CD4-positive, alpha-beta T cell (primary cell): ENCODE data around the gene ATG3. TPM values are rescaled to one million over a fixed set of nuclear protein-coding genes. Genes with fewer than 3 reads are reported as not detected.
A peak's percentile ranks its signal among the peaks of the same experiment; 100 is the strongest.

ENCODE experiments used
- ATAC-seq: fragments of 200-7000 bp; cut with Tn5 transposase; one replicate; pipeline ENCODE4 v1.10.0; 2022; ENCODE audit warnings: mild to moderate bottlenecking; ENCODE audit not compliant: poor library complexity
- CTCF ChIA-PET: fragments of 350-600 bp; sonication (Branson Sonifier 250); formaldehyde crosslinking; loops from one replicate; lab custom pipeline; 2021; ENCODE audit warnings: antibody characterized with exemption, inconsistent platforms; lab: Charles Lee
- POLR2A ChIA-PET: fragments of 350-600 bp; sonication (Branson Sonifier 250); formaldehyde crosslinking; loops from one replicate; lab custom pipeline; 2021; ENCODE audit warnings: antibody characterized with exemption, inconsistent platforms; lab: Charles Lee
- DNase-seq, 14 experiments: peaks; one replicate each; pipeline ENCODE4 v3.0.0-alpha.2; 2013 to 2020; ENCODE audit warnings: mixed read lengths in 2 of 14
- H3K27ac ChIP-seq, 2 donors: one replicate each; pipeline versions ENCODE4 v1.5.1 to v1.7.0; 2013; ENCODE audit warnings: low read length in 2 of 2, low read depth in 1 of 2, mild to moderate bottlenecking in 1 of 2
- H3K27me3 ChIP-seq, 2 experiments: 1 replicate in 1 of 2; 2 replicates in 1 of 2; pipeline versions ENCODE4 v1.6.1 to v1.7.0; 2013; ENCODE audit warnings: low read length in 2 of 2, control low read depth in 1 of 2, mild to moderate bottlenecking in 1 of 2, moderate library complexity in 1 of 2; ENCODE audit not compliant: insufficient read depth in 2 of 2, control insufficient read depth in 1 of 2
- H3K36me3 ChIP-seq: one replicate; pipeline ENCODE4 v1.6.1; 2013; ENCODE audit warnings: low read length, control low read depth; ENCODE audit not compliant: insufficient read depth
- H3K4me1 ChIP-seq: one replicate; pipeline ENCODE4 v1.6.1; 2013; ENCODE audit warnings: low read length, control low read depth; ENCODE audit not compliant: insufficient read depth
- H3K4me3 ChIP-seq: one replicate; pipeline ENCODE4 v1.5.1; 2013; ENCODE audit warnings: mild to moderate bottlenecking, low read length, moderate library complexity
- H3K9me3 ChIP-seq, 2 experiments: 1 replicate in 1 of 2; 2 replicates in 1 of 2; pipeline versions ENCODE4 v1.6.1 to v1.7.0; 2013; ENCODE audit warnings: low read length in 2 of 2, mild to moderate bottlenecking in 2 of 2, control low read depth in 1 of 2, moderate library complexity in 1 of 2; ENCODE audit not compliant: control insufficient read depth in 1 of 2, insufficient read depth in 1 of 2
- H3K27ac Mint-ChIP-seq: one replicate; pipeline ENCODE4 v1.8.0; 2020; ENCODE audit warnings: mixed read lengths
- H3K27me3 Mint-ChIP-seq: one replicate; pipeline ENCODE4 v1.8.0; 2021; ENCODE audit warnings: mixed read lengths
- H3K36me3 Mint-ChIP-seq: one replicate; pipeline ENCODE4 v1.8.0; 2021; ENCODE audit warnings: low read depth, mixed read lengths
- H3K4me1 Mint-ChIP-seq: one replicate; pipeline ENCODE4 v1.8.0; 2021; ENCODE audit warnings: low read depth, mixed read lengths
- H3K4me3 Mint-ChIP-seq: one replicate; pipeline ENCODE4 v1.8.0; 2020; ENCODE audit warnings: mild to moderate bottlenecking, mixed read lengths
- H3K9me3 Mint-ChIP-seq: one replicate; pipeline ENCODE4 v1.8.0; 2020; ENCODE audit warnings: mixed read lengths
- CTCF ChIP-seq: fragments of 200-600 bp; IDR thresholded peaks from one replicate; pipeline ENCODE4 v1.8.0; 2022; ENCODE audit warnings: antibody characterized with exemption, mild to moderate bottlenecking
- intact Hi-C, 2 experiments: fragments of 100-400 bp; cut with DNase I in 1 of 2; cut with micrococcal nuclease in 1 of 2; formaldehyde crosslinking; loops; one replicate each; pipeline versions ENCODE4 v1.15.1 to v1.9.0; 2023 to 2025; cut with DNase I, micrococcal nuclease
- polyA plus RNA-seq, 2 donors: library from polyadenylated mRNA; unstranded; fragments of 120-200 nt; gene quantifications; one replicate each; pipeline ENCODE4 v1.2.1, GENCODE V29; 2013
- total RNA-seq, 174 experiments: library from RNA in 2 of 174; stranded (reverse) in 2 of 174; gene quantifications; one replicate each; pipeline ENCODE4 v1.2.3 and lab custom pipeline; 2021 to 2026

ATG3 gene
- total RNA-seq (10 to 100 TPM; 43.3 to 43.8 TPM), total RNA-seq (lab: John Stamatoyannopoulos, UW) (42.8 to 107 (median 60.6) reads per million in 172 experiments)
- 55.6 TPM for polyA plus RNA-seq (2013, experiment 1 of 2)
- 50.5 TPM for polyA plus RNA-seq (2013, experiment 2 of 2)

DNA sequence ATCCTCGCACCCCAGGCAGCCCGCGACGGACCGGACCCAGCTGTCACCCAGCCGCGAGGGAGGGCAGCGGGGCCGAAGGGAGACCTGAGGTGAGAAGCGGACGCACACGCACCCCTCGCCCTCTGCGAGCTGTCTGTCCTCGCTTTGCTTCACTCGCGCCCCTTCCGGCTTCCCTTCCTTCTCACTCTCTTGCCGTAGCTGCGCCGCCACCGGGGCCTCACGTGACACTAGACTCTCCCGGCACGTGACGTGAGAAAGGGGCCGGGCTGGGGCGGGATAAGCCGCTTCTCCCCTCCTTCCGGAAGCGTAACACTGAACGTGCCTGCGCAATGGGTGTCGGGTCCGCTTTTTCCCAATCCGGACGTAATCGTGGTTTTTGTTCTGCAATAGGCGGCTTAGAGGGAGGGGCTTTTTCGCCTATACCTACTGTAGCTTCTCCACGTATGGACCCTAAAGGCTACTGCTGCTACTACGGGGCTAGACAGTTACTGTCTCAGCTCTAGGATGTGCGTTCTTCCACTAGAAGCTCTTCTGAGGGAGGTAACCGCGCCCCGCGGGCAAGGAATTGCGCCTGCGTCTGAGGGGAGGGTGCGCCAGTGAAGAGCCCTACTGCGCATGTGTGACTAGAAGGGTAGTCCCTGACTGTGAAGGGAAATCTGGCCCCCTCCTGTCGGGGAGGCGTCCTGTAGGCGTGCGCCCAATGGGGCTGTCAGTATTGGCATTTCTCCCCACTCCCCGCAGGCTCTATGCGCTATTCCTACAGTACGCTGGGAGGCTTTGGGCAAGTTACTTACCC, at the start of gene ATG3, which contains the start of gene SLC35A5:
Gene ATG3, minus strand, starts transcription at position 229 of the 796 bp plus-strand sequence. CDS start 434 bp downstream, outside the sequence.
Gene SLC35A5, plus strand, starts transcription at position 312 of the 796 bp plus-strand sequence. CDS start 1,359 bp downstream, outside the sequence.
- Histone ChIP-seq H3K4me3 (peak within 1 kb of the TSS; percentile 85), H3K4me1 (peaks cover 17% of the 10 kb centered on the region), H3K27ac (peak within 1 kb of the TSS; percentile 94 to 98), H3K27me3 (no peaks in the 10 kb centered on the region), H3K9me3 (no peaks in the 10 kb centered on the region), H3K36me3 (peaks cover 9% of the 10 kb centered on the region)
- Mint-ChIP-seq H3K36me3 (peaks cover 59% of the 10 kb centered on the region), H3K27me3 (no peaks in the 10 kb centered on the region), H3K4me1 (peaks cover 73% of the 10 kb centered on the region), H3K27ac (peak within 1 kb of the TSS; percentile 100), H3K4me3 (peak within 1 kb of the TSS; percentile 100), H3K9me3 (no peaks in the 10 kb centered on the region)
- ChIA-PET POLR2A (interaction anchor here (0.5 to 2.5 kb wide), 24 partner anchors 10 to 1134 kb away, joined by 3 to 14 read pairs (median 5); partner anchors contain the start of genes ABHD10, BTLA, CD200 and GCSAM), CTCF (interaction anchor here (1.2 to 1.4 kb wide), 3 partner anchors 11 to 417 kb away, joined by 3 to 5 read pairs (median 3); no protein-coding TSS in a partner anchor)
- intact Hi-C loops, result loop anchor here (2.0 to 10.0 kb wide), 7 partner anchors 413 to 1495 kb away; partner anchors contain the start of genes SPICE1 (in 2 of the 2), ATP6V1A (in 1 of the 2), CCDC191 (in 1 of the 2) and CD200R1 (in 1 of the 2)
- peak; percentile 98 to 100 (median 99) for DNase-seq
- ATAC-seq, result peak; percentile 75
- no peak for TF ChIP-seq CTCF

DNA sequence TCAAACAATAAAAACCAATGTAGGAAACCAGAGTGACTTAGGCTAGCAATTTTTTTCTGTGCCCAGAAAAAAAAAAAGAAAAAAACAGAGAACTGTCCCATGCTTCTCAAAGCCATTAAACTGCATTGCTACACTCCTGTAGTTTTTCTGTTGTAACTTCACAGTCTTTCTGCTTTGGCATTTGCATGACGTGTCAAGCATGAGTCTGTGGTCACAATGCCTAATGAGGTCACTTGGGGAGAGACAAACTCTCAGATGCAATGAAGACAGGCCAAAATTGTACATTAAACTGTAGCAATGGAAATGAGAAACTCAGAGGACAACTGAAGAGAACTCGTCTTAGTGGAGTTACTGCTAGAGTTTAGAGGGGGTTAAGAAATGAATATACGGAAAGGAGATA, 48.4 kb upstream of the ATG3 start:
- CTCF ChIA-PET, result no interaction called here
- Mint-ChIP-seq H3K4me1 (no peaks in the 10 kb centered on the region), H3K4me3 (no peak overlapping the region), H3K27me3 (peaks cover 31% of the 10 kb centered on the region), H3K36me3 (no peaks in the 10 kb centered on the region), H3K27ac (no peak overlapping the region), H3K9me3 (no peaks in the 10 kb centered on the region)
- TF ChIP-seq CTCF, result no peak
- Histone ChIP-seq H3K27me3 (peaks cover 0 to 9% of the 10 kb centered on the region in 2 experiments), H3K4me3 (no peak overlapping the region), H3K9me3 (no peaks in the 10 kb centered on the region), H3K27ac (no peak overlapping the region), H3K4me1 (no peaks in the 10 kb centered on the region), H3K36me3 (no peaks in the 10 kb centered on the region)
- intact Hi-C loops, result no loop called here
- no peak for DNase-seq
- ATAC-seq, result no peak
- POLR2A ChIA-PET, result no interaction called here

DNA sequence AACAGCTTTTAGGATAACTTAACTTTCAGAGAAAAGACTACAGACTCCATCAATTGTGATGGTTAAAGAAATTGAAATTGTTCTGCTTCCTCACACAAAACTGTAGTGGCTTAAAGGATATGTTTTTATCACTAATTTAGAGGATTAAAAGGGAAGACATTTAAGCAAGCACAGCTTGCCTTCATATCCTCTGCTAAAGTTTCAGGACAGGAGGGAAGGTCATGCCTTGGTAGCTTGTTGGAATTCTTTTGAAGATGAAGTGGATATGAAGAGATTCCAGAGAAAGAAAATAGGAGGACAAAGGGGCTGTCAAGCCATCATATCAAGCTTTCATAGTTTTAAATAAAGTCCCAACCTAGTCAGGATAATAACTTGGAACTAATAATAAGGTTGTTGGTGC, 46.1 kb upstream of the ATG3 start:
- ChIA-PET POLR2A (no interaction called here), CTCF (no interaction called here)
- no peak for ATAC-seq
- H3K27ac Mint-ChIP-seq, result no peak overlapping the region
- Histone ChIP-seq H3K4me1 (no peaks in the 10 kb centered on the region), H3K27ac (no peak overlapping the region), H3K9me3 (no peaks in the 10 kb centered on the region), H3K36me3 (no peaks in the 10 kb centered on the region), H3K4me3 (no peak overlapping the region), H3K27me3 (peaks cover 0 to 9% of the 10 kb centered on the region in 2 experiments)
- TF ChIP-seq CTCF, result no peak
- intact Hi-C loops, result no loop called here
- no peaks in the 10 kb centered on the region for H3K9me3 Mint-ChIP-seq
- no peaks in the 10 kb centered on the region for H3K36me3 Mint-ChIP-seq
- no peak for DNase-seq
- no peaks in the 10 kb centered on the region for H3K4me1 Mint-ChIP-seq
- H3K4me3 Mint-ChIP-seq, result no peak overlapping the region
- H3K27me3 Mint-ChIP-seq, result peaks cover 29% of the 10 kb centered on the region
